ENCODE results near the gene BTBD9. TPM values are rescaled to one million over a fixed set of nuclear protein-coding genes. Genes with fewer than 3 reads are reported as not detected.

BTBD9 gene
- total RNA-seq, 1 experiment from 2014 or later, result 12.5 TPM

DNA sequence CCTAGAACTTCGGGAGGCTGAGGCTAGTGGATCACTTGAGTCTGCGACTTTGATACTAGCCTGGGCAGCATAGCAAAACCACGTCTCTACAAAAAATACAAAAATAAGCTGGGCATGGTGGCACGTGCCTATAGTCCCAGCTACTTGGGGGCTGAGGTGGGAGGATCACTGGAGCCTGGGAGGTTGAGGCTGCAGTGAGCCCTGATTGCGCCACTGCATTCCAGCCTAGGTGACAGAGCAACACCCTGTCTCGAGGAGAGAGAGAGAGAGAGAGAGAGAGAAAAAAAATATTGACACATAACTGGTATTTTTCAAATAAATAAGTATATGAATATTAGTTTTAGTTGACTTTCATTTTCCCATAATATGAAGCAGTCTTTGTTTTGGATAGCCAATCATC is 222.2 kb downstream of the BTBD9 start:
- TF ChIP-seq, protein P1, sequence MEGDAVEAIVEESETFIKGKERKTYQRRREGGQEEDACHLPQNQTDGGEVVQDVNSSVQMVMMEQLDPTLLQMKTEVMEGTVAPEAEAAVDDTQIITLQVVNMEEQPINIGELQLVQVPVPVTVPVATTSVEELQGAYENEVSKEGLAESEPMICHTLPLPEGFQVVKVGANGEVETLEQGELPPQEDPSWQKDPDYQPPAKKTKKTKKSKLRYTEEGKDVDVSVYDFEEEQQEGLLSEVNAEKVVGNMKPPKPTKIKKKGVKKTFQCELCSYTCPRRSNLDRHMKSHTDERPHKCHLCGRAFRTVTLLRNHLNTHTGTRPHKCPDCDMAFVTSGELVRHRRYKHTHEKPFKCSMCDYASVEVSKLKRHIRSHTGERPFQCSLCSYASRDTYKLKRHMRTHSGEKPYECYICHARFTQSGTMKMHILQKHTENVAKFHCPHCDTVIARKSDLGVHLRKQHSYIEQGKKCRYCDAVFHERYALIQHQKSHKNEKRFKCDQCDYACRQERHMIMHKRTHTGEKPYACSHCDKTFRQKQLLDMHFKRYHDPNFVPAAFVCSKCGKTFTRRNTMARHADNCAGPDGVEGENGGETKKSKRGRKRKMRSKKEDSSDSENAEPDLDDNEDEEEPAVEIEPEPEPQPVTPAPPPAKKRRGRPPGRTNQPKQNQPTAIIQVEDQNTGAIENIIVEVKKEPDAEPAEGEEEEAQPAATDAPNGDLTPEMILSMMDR (IDR thresholded peaks at IDR 0.05; ENCODE audit: unreplicated experiment), result no peak
- no peak overlapping the region for H3K27ac Mint-ChIP-seq (ENCODE audit: low read depth, unreplicated experiment)
- ChIA-PET CTCF (no interaction called here), POLR2A (no interaction called here)
- H3K27me3 Mint-ChIP-seq (ENCODE audit: insufficient read depth, unreplicated experiment), result no peaks in the 10 kb centered on the region
- DNase-seq (ENCODE audit: unreplicated experiment), result peak; percentile 20
- H3K36me3 Mint-ChIP-seq (ENCODE audit: insufficient read depth, unreplicated experiment), result no peaks in the 10 kb centered on the region
- intact Hi-C loops (cut with micrococcal nuclease), result no loop called here
- H3K4me3 Mint-ChIP-seq (ENCODE audit: unreplicated experiment), result no peak overlapping the region
- no TSS peak for BruUV-seq (replicated peaks)
- H3K4me1 Mint-ChIP-seq (ENCODE audit: insufficient read depth, unreplicated experiment), result peaks cover 7% of the 10 kb centered on the region
- no peaks in the 10 kb centered on the region for H3K9me3 Mint-ChIP-seq (ENCODE audit: unreplicated experiment)

DNA sequence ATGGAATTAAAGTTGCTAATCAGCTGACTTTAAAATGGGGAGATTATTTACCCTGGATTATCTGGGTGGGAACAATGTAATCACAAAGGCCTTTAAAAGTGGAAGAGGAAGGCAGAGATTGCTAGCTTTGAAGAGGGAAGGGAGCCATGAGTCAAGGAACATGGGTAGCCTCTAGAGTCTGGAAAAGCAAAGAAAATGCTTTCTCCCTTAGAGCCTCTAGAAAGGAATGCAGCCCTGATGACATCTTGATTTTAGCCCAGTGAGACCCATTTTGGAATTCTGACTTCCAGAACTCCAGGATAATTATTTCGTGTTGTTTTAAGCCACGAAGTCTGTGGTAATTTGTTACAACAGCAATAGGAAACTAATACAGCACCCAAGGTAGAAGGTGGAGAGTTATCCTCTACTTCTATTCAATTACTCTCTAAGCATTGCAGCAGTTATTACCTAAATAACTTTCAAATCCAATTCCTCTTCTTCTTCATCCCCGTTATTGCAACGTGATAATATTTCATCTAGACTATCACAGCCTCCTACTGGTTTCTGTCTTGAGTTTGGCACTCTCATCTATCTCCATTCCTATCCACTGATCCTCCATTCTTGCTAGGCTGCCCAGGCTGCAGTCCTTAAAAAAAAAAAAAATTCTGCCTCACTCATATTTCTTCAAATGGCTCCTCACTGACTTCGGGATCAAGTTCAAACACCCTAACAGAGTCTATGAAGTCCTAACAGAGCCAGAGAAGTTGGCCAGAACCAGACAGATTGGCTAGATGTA is 224.3 kb downstream of the BTBD9 start:
- intact Hi-C loops (cut with micrococcal nuclease), result no loop called here
- no peak overlapping the region for H3K4me3 Mint-ChIP-seq (ENCODE audit: unreplicated experiment)
- CTCF ChIA-PET, result interaction anchor here (0.5 to 0.7 kb wide), 2 partner anchors 10 to 460 kb away, joined by 4 read pairs; no protein-coding TSS in a partner anchor

DNA sequence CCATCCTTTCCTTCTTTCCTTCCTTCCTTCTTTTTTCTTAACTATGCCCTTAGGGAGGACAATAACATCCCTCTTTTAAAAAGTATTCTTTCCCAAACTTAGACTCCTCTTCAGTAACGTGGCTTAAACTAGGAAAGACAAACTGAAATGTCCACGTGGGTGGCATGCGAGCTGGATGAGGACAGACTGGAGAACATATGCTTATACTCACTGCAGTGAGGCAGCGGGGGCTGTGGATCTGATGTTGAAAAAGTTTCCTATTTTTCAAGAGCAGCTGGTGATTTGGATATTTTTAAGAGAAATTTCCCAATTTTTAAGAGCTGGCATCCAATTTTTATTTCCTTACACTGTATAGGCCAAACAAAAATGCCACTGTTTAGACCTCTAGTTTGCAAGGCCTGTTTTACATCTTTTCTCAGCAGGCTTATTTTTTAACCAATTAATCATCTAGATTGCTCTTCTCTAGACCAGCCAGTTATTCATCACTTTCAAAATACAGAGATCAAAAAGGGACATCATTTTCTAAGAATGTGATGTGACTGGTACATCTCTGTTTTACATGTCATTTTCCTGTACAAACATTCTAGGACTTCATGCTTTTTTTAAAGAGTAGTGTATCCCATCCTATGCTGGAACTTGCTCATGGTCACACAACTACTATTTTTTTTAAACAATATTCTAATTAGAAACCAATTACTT is 226.5 kb downstream of the BTBD9 start:
- Mint-ChIP-seq H3K27me3 (ENCODE audit: insufficient read depth, unreplicated experiment) (no peaks in the 10 kb centered on the region), H3K9me3 (ENCODE audit: unreplicated experiment) (no peaks in the 10 kb centered on the region), H3K27ac (ENCODE audit: low read depth, unreplicated experiment) (no peak overlapping the region), H3K36me3 (ENCODE audit: insufficient read depth, unreplicated experiment) (no peaks in the 10 kb centered on the region), H3K4me3 (ENCODE audit: unreplicated experiment) (no peak overlapping the region), H3K4me1 (ENCODE audit: insufficient read depth, unreplicated experiment) (peaks cover 7% of the 10 kb centered on the region)
- BruUV-seq (replicated peaks), result no TSS peak
- intact Hi-C loops (cut with micrococcal nuclease), result no loop called here
- DNase-seq (ENCODE audit: unreplicated experiment), result no peak
- TF ChIP-seq, protein P1 (IDR thresholded peaks at IDR 0.05; ENCODE audit: unreplicated experiment), result no peak
- POLR2A ChIA-PET, result interaction anchor here (0.6 kb wide), 1 partner anchor 678 kb away, joined by 3 read pairs; no protein-coding TSS in a partner anchor
- CTCF ChIA-PET, result no interaction called here

More for the DNA sequence above, 224.3 kb downstream of the BTBD9 start:
- Mint-ChIP-seq H3K9me3 (ENCODE audit: unreplicated experiment) (no peaks in the 10 kb centered on the region), H3K36me3 (ENCODE audit: insufficient read depth, unreplicated experiment) (no peaks in the 10 kb centered on the region), H3K27ac (ENCODE audit: low read depth, unreplicated experiment) (no peak overlapping the region), H3K27me3 (ENCODE audit: insufficient read depth, unreplicated experiment) (no peaks in the 10 kb centered on the region), H3K4me1 (ENCODE audit: insufficient read depth, unreplicated experiment) (peaks cover 7% of the 10 kb centered on the region)
- no peak for DNase-seq (ENCODE audit: unreplicated experiment)
- POLR2A ChIA-PET, result no interaction called here
- no TSS peak for BruUV-seq (replicated peaks)
- TF ChIP-seq, protein P1 (IDR thresholded peaks at IDR 0.05; ENCODE audit: unreplicated experiment), result no peak

DNA sequence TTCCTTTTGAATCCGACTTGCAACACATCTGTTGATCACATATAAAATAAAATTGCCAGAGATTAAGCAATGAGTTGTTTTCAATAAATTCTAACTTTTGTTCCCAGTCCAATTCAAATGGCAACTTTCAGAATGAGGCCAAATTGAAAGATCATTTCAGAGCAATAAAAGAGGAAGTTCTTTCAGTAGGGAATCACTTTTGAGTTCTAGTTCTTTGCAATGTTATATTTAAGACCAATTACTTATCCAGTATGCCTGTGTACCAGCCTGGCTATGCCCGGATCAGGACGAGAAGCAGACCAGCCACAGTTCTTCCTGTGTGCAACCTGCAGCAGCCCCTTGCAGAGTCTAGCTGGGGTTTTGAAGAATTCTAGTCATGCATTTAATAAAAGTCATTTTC is 232.5 kb downstream of the BTBD9 start:
- Mint-ChIP-seq H3K27me3 (ENCODE audit: insufficient read depth, unreplicated experiment) (no peaks in the 10 kb centered on the region), H3K27ac (ENCODE audit: low read depth, unreplicated experiment) (no peak overlapping the region), H3K36me3 (ENCODE audit: insufficient read depth, unreplicated experiment) (no peaks in the 10 kb centered on the region), H3K9me3 (ENCODE audit: unreplicated experiment) (no peaks in the 10 kb centered on the region), H3K4me1 (ENCODE audit: insufficient read depth, unreplicated experiment) (peaks cover 20% of the 10 kb centered on the region), H3K4me3 (ENCODE audit: unreplicated experiment) (no peak overlapping the region)
- no peak for DNase-seq (ENCODE audit: unreplicated experiment)
- intact Hi-C loops (cut with micrococcal nuclease), result no loop called here
- TF ChIP-seq, protein P1 (IDR thresholded peaks at IDR 0.05; ENCODE audit: unreplicated experiment), result no peak
- no TSS peak for BruUV-seq (replicated peaks)
- ChIA-PET POLR2A (interaction anchor here (0.7 kb wide), 1 partner anchor 328 kb away, joined by 3 read pairs; no protein-coding TSS in a partner anchor), CTCF (no interaction called here)
